T-helper 1 cell (primary cell): ENCODE results near the gene TEAD1.

ENCODE experiments used
- DNase-seq, 5 donors: peaks; one replicate each; pipeline ENCODE4 v3.0.0-alpha.2; 2012 to 2020

TEAD1 gene

DNA sequence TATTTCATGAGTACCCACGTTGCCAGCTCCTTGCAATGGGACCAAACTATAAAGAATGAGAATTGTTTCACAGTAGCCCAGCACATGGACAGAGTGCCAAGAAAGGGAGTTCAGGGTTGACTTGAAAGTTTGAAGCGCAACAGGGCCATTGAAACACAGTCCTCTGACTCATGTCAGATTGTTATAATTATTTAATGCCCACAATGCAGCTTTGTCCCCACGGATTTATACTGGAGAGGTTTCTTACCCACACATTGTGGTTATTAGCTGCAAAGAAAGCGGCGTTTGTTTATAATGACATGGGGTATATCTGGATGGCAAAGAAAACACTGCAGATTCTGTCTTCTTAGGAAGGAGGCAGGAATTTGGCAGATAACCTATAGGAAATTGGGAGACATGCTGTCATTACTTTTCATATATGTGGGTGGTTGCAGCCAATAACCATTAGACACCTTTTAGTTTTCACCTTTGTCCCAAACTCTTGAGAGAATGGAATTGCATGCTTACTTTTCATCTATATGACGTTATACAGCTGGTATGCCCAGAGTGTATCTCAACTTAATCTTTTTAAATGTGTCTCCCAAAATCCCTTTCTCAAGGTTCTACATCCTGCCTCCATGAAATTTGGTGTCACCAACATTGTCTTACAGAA lies 143.6 kb downstream of the TEAD1 start:
- DNase-seq: no peak

DNA sequence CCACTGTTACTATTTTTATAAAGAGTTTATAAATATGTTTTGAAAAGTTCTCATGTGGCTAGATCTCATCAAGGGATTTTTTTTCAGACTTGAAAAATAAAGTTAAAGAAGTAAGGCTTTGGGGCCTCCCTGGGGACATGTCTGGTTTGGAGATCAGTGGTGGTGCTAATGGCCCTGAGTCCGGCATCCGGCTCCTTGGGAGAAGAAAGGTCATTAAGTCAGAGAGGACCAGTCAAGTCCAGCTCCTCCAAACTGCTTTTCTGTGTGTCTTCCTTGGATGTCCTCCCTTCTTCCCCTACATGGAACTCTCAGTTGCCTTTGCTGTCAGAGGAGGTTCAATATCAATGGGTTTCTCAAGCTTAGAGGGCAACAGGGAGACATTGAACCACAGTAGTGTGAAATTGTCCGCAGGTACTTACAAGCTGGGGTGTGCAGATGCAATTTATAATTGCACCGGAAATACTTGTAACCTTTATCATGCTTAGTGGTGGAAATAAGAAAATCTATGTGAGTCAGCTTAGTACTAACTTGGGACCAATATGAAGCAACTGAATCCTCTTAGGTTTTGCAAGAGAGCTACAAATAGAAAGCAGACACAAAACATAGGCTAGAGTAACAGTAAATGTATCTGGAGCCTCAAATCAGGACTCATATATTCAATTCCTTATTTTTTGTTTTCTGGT lies 144.3 kb downstream of the TEAD1 start:
- DNase-seq: no peak

DNA sequence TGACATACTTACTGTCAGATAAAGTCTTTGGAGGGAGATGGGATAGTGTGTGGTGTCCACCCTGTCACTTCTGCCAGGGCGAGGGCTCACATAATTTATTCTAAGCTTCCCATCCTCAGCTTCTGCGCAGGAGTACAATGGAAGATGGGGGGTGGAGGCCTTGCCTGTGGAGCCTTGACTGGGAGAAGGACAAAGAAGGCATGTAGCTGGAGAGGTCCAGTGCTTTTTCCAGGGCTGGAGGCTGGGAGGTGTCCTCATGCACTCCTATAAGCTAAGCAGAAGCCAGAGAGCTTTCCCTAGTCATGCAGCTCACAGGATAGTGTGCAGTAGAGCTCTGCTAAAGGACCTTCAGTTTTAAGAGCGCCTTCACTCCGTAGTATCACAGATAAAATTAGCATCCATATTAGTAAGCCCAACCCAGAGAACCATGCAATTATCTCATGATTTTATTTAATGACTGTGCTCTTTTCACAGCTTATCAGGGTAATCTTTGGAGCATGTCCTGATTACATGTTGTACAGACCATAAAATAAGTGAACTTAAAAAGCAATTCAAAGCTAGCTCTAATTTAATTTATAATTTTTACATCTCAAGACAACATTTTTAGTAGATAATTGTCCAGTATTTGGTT lies 148.3 kb downstream of the TEAD1 start:
- DNase-seq: no peak

DNA sequence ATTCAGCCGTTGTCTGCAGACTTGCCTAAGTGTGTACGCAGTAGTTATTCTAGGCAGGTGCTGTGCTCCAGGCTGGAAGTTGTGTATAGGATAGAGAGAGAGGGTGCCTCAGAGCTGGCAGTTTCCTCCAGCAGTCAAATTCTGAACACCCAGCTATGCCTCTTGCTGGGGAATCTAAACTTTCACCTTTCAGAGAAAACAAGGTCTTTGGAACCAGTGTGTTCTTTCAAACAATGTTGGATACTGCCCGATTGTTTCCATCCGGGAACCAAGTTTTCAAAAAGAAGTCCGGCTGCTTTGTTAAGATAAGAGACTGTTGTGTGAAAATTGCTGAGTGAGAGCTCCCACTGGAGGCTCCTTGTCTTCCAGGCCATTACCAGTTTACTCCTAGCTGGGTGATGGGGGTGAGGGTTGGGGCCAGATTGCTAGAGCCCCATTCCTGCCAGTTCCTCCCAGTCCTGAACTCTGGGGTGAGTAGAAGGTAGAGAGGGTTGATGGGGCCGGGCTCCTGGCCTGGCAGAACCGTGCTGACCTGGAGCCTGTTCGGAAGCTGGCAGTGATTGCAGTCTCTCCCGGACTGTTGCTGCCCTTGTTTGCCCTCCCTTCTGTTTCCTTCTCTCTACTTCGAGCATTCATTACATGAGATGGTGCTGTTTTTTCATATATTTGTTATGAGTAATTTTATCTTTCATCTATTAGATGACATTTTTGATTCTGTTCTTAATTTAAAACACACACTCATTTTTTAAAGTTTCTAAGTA lies 150.2 kb downstream of the TEAD1 start:
- no peak for DNase-seq

DNA sequence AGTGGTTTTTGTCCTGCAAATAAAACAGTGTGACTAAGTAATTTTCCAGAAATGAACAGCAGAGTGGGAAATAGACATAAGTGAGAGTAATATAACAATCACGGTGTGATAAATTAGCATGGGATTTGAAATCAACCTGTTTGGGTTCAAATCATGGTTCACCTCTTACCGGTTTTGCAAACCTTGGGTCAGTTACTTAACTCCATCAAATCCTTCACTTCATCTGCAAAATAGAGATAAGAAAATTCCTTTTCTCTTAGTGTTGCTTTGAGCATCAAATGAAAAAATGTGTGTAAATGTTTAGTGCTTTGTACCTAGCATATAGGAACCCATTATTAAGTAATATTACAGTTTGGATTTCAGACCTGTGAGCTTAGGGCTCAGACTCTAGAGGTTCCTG lies 152.2 kb downstream of the TEAD1 start:
- no peak for DNase-seq

DNA sequence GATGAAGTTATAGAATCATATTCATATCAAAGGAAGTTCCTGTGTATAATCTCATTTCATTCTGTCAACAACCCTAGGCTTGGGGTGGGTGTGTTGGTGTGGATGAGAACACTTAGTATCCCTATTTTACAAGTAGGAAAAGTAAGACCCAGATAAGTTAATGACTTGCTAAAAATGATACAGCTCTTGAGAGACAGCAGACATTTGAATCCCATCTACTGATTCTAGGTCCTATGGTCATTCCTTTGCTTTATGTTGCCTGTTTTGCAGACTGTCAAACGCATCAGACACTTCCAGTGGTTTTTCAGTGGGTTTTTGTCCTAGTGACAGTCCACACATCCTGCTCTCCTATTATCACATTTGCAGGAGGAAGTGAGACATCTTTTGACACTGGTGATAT lies 153.1 kb downstream of the TEAD1 start:
- no peak for DNase-seq

DNA sequence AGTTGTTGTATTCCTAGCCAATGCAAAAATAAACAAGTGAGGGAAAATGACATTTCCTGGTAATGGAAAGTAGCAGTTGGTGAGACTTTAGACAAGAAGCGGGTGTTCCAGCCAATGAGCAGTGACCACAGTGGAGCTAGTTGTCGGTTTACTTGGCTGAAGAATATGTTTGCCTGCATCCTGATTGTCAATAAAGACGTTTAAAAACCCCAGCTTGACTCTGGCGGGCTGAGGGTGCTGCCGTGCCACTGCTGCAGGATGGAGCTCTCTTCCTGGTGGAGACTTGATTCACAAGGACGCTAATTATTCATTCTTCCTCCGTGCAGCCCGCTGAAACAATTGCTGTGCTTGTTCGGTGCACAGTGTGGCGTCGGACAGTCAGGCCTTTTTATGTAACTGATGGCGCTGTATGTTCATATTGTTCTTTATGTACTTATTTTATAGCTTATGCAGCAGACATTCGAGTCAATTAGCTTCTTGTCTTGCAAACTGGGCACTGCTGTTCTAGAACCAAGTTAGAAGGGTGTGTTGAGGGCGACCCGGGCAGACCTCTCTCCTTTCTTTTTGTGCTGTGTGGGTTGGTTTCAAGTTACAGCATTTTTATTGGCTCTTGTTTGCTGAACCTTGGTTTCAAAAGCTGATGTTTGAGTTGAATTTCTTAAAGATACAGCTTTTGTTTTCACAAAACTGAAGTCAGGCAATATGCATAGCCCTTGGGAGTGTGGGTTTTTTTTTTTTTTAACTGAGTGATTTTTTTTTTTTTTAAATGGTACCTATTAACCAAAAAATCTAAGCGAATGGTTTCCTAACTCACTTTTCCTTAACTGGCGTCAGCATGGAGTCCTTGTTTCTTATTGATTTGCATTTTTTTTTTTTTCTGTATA lies 153.9 kb downstream of the TEAD1 start:
- no peak for DNase-seq

DNA sequence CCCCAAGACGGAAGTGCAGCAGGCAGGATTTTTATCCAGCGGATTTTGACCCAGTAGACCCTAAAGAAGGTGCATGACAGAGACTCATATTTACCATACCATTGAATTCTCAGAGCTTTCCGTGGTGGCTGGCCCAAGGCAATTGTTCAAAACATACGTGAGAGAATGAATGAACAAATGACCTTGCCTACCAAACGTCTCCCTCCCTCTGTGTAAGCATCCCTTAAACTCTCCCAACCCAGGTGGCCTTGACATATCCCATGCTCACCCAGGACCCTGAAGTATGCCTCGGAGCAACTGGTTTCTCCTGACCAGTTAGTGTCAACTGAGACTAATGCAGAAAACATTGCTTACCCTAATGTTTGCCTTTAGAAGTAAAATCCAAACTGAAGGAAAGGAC lies 154.9 kb downstream of the TEAD1 start:
- DNase-seq: no peak

DNA sequence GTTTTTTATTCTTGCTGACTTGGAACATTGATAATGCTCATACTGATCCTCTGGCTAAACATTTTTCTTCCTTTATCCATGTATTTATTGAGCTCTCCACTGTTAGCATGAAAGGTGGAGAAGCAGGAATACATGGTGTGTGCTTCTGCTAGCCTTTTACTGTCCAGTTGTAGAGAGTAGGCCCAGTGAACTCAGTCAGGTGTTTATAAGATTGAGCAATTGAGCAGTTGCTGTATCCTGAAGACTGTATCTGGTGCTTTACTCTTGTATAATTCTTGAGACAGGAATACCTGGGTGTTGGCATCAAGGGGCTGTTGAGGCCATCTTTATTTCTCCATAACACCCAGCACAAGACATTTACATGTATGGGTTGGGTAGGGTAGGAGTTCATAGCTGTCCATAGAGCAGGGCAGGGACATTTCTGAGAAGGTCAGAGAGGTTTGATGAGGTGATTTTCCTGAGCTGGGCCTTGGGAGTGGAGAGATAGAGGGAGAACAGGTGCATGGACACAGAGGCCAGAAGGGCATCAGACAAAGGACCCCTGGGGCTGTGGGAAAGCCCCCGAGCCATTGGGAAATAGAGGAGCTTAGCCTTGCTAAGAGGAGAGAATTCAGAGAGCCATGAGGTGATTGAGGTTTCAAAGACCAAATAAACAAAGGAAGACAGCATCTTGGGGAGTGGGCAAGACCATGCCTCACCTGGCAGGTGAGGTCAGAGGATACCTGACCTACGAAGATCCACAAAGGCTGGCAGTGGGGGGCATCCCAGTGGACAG lies 155.5 kb downstream of the TEAD1 start:
- no peak for DNase-seq

DNA sequence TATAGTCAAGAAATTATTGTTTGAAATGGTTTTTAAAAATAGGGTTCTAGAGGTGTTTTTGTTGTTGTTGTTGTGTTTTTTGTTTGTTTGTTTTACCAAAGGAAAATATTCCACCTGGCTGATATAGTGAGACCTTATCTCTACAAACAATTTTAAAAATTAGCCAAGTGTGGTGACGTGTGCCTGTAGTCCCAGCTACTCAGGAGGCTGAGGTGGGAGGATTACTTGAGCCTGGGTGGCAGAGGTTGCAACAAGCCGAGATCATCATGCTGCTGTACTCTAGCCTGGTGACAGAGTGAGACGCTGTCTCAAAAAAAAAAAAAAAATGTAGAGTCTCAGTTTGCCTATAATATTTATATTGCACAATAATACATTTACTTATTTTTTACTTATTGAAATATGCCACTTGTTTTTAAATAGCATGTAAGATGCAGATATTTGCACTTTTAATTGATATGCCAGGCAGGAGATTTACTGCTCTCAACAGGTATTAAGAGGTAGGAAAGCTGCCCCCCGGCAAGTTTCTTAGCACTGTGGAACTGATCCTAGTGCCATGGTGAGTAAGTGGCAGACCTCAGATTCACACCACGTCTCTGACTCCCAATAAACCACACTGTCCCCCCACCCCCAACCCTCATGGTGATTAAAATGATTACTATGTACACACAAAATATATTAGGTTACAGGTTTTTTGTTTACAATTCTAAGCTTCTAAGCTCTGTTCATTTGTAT lies 157.4 kb downstream of the TEAD1 start:
- DNase-seq: no peak

DNA sequence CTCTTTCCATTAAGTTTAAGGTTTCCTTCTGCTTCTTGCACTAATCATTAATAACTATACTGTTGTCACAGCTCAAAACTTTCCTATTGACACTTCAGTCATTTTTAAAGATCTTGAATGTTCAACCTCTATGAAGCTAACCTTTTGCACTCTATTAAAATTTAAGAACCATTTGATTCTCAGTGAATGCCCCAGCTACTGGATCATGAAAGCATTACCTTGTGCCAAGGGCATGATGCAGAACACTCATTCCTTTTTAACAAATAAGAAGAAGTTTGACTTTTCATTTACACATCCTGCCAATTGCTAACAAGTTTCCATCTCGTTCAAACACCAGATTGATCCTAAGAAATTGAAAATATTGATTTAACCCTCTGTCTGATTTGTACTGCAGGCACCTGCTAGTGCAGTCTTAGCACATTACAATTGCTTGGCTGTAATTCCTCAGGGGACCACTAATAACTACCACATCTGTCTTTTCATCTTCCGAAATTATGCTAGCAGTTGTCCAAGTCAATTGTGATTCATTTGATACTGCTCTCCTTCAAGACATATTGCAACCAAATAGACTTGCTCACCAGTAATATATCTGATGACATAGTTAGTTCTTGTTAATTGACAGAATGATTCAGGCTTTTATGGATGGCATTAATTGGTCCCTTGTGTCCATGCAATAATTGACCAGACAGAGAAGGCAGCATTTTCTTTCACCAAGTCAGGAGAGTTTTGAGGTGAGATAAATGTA lies 158.4 kb downstream of the TEAD1 start:
- DNase-seq: no peak

DNA sequence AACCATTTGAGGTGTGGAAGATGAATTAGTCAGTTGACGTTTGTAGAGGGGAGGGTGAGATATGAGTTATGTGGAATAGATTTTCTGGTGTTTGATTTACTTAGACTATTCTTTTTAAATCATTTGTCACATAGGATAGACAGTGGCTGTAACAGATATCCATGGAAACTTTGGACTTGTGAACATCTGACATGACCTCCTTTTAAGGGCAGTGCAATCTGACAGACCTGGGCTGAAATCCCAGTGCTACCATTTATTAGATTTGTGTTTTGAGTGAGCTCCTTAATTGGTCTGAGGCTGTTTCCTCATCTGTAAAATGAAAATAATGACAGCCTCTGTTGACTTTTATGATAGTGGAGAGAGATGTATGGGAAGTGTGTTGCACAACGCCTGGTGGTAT lies 159.9 kb downstream of the TEAD1 start:
- DNase-seq: no peak

DNA sequence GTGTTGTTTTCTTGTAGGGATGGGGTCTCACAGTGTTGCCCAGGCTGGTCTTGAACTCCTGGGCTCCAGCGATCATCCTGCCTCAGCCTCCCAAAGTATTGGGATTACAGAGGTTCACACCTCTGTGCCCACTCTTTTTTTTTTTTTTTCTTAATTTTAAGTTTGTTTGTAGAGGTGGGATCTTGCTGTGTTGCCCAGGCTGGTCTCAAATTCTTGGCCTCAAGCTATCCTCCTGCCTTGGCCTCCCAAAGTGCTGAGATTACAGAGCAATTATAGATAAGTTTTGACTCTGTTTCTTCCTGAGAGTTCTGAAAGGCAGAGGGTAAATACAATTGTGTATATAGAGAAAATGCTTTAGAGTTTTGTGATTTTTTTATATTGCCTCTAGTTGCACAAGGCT lies 160.4 kb downstream of the TEAD1 start:
- no peak for DNase-seq

DNA sequence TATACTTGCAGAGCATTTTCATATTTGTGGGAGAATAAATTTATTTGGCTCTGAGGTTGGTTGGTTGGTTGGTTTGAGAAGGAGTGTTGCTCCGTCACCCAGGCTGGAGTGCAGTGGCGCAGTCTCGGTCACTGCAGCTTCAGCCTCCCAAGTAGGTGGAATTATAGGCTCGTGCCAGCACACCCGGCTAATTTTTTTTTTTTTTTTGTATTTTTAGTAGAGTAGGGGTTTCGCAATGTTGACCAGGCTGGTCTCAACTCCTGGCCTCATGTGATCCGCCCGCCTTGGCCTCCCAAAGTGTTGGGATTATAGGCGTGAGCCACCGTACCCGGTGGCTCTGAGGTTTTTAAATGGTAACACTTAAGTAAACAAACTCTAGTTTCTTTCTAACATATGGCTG lies 161.1 kb downstream of the TEAD1 start:
- DNase-seq: no peak

DNA sequence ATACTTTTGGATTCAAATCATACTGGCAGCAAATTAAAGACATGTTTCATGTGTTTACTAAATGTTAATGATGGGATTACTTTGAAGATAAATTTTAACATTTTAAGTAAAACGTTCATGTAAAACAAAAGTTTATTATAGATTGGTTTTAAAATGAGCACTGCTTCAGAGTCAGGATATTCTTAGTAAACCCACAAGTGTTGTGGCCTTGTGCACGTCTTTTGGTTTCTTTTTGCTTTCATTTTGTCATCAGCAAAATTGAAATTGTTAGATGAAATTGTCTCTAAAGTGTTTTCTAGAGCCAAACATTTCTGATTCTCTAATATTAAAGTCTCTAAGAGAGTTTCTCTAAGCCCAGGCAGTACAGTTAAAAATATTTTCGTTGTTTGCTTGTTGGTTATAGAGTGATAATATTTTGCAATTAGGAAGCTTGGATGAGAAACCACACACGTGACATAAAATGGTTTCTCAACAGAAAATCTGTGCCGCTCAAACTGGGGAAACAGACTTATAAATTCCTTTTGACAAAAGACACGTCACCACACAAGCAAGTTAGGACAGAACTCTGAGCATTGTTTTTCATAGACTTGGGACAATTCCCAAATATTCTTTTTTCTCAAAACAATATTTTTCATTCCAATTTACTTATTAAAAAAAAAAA lies 164.4 kb downstream of the TEAD1 start:
- DNase-seq: no peak

DNA sequence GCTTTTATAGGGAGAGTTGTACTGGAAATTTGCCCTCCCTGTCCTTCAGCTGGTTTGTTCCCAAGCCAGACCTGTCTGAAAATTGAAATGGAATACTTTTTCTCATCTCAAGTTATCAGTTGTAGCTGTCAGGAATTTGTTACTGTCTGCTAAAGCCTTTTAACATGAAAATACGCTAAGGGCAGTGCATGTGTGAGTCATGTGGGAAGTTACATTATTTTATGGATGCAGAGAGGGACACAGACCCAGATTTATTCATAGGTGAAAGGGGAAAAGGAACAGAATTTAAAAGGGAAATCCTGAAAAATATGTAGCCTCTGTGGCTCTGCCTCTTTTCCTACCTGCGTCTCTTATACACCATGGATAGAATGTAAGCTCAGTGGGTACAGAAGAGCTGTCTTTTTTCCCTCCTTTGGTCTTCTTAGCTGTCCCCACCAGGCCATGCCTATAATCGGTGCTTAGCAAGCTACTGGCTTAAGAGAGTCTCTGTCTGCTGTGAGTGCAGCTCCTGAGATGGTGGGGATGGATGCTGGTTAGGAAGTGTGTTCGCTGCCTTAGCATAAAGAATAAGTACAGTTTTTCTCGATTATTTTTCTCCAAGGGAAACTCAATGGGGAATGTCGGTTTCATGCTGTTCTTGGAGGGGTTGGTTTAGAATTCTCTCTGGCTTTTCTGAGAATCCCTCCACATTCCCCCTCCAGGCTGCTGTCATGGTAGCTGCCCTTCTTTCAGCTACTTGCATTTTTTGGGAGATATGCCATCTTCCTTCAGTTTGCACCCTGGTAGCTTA lies 166.8 kb downstream of the TEAD1 start:
- no peak for DNase-seq

DNA sequence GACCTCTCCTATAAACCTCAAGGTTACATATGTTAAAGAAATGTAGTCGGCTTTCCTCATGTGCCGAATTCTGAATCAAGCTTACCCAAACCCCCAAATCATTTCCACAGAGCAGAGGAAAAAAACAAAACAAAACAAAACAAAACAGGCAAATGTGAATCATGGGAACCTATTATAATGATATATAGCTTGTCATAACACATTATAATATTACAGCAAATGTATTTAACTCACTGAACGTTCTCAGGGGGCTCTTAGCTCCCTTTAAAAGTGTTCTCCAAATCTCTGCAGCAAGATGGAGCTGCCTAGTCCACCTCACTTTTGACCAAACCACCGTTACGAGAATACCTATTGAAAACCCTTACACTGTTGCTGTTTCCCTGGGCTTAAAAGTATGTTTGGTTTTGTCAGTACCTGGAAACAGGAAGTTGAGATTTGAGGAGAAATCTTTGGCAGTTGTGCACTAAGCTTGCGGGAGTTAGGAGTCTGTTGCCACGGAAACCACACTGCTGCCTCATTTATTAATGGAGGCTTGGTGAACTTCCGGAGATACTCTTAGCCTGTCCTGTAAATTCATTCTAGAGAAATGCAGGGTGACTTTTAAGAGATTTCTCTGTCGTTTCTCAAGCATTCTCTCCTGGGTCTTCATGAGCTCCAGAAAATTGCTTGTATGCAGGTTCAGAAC lies 167.9 kb downstream of the TEAD1 start:
- no peak for DNase-seq

DNA sequence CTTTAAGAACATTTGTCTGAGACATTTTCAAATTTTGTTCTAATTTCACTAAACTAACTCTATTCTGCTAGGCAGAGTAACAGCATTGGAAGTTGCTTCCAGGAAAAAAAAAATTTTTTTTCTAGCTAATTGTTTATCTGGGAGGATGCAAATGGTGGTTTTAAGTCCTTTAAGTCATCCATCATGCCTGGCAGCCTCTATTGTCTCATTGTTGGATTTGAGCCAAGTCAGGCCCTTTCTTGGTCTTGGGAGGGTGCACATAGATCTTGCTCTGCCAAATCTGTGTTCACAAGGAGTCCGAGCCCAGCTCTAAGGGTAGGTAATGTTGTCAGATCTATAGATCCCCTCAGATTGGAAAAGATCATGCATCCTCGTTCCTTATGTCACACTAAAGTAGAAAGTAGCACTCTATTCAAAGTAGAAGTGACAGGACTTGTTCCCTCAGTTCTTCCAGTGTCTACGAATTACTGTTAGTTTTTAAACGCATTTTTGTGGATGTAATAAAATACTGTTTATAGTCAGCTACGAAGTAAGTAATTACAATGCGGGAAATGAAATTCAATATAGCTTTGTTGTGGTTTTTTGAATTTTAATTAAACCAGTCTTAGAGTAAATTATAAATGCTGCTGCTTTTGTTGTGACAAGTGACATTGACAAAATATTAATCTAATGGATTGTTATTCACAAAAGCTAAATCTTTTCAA lies 168.9 kb downstream of the TEAD1 start:
- no peak for DNase-seq
